RCC 7860 (cell line): ENCODE results near the gene TCP11.
A peak's percentile ranks its signal among the peaks of the same experiment; 100 is the strongest.
"Not testable (repeated sequence)": the region's sequence is repeated elsewhere in the genome, so short reads cannot be mapped to it uniquely, and the experiment has no call there.

Source experiments
- DNase-seq: peaks from one replicate; pipeline ENCODE4 v3.0.0-alpha.2; 2015; ENCODE audit warnings: low spot score
- FAIRE-seq: peaks from 2 replicates; lab custom pipeline; 2012; peaks lifted over from hg19 to GRCh38; lab: Jason Lieb, UNC

The TCP11 gene

DNA sequence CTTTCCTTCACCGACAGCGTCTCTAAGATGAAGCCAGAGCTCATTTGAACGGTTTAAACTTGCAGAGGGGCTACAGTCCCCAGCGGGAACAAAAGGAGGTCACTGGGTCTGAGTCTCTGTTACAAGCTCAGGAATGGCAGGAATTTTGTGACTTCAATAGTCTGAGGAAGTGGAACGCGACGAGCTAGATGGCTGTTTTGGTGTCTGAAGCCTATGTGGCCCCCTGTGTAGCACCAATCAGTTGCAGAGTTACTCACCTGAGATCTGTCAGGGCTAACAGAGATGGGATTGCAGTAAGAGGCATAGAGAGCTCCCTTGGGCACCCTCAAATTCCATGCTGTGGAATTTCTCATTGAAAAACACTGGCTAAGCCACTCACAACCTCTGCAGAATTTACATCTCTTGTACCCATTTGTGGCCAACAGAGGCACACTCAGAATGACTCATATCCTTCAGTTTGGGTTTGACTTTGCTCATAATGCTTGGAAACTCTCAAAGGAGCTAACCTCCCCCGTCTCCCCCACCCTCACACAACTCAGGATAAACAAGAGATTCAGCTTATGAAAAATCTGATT lies 7.1 kb upstream of the TCP11 start:
- peak; percentile 63 for DNase-seq
- no peak for FAIRE-seq

DNA sequence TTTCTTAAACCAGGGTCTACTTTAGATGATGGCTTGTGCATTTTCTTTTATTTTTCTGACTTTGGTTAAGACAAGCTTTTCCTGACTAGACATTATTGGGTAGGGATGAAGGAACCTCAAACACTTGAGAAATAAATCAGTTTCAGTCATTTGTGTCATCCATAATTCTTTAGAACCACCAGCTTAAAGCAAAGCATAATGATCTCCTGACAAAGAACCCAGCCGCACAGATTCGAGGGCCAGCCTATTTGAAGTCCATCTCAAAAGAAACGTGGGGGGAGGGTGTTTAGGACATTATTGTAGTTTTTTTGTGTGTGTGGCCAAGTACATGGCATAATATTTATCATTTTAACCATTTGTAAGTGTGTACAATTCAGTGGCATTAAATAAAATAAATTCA lies 6.3 kb upstream of the TCP11 start:
- FAIRE-seq (no peak), DNase-seq (no peak)

DNA sequence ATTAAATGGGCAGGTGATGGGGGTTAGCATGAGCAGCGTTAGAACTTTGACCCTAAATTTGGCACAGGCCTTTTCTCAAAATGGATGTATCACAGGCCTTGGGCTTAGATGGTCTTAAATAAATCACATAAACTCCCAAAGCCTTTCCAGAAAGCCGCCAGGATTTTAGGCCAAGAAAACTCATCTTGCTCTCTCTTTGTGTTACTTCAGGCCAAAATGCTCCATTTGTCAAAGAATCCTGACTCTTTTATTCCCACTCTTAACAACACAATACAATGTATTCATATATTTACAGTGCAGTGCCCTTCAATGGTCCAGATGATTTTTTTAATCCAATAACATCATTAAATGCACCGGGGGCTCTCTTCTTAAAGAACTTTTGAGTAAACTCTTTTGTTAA lies 5.9 kb upstream of the TCP11 start:
- no peak for FAIRE-seq

DNA sequence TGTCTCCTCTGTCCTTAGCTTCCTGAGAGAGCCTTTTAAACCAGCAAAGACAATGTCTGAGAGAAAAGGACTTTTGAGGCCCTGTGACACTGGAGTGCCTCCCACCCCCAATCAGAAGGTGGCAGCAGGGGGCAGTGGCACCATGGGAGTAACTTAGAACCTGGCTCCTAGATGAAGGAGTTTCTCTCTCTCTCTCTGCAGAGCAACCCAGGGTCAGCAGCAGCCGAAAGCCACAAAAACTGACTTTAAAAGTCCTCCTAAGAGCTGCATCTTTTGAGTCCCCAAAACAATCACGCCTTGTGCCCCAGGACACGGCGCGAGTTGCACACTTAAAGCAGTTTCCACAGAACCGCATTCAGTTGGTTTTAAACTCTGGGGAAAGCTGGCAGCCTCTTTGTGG lies 5.3 kb upstream of the TCP11 start:
- FAIRE-seq (no peak), DNase-seq (peak; percentile 27)

More for the DNA sequence above, 5.9 kb upstream of the TCP11 start:
- DNase-seq, result no peak

DNA sequence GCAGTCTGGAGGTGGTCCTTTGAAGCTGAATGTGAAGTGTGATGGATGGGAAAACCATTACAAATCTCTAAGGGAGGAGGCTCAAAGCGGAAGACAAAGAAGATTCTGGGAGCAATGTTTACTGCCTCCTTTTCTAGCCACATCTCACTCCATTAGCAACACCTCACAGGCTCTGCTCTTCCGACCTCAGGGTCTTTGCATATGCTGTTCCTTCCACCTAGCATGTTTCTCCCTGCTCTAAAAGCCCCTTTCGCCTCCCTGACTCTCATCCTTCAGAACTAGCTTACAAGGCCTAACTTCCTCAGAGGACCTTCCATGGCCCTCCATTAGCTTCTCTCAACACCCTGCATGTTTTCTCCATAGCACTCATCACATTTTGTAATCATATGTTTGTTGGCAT lies 4.6 kb upstream of the TCP11 start:
- DNase-seq (no peak), FAIRE-seq (no peak)

DNA sequence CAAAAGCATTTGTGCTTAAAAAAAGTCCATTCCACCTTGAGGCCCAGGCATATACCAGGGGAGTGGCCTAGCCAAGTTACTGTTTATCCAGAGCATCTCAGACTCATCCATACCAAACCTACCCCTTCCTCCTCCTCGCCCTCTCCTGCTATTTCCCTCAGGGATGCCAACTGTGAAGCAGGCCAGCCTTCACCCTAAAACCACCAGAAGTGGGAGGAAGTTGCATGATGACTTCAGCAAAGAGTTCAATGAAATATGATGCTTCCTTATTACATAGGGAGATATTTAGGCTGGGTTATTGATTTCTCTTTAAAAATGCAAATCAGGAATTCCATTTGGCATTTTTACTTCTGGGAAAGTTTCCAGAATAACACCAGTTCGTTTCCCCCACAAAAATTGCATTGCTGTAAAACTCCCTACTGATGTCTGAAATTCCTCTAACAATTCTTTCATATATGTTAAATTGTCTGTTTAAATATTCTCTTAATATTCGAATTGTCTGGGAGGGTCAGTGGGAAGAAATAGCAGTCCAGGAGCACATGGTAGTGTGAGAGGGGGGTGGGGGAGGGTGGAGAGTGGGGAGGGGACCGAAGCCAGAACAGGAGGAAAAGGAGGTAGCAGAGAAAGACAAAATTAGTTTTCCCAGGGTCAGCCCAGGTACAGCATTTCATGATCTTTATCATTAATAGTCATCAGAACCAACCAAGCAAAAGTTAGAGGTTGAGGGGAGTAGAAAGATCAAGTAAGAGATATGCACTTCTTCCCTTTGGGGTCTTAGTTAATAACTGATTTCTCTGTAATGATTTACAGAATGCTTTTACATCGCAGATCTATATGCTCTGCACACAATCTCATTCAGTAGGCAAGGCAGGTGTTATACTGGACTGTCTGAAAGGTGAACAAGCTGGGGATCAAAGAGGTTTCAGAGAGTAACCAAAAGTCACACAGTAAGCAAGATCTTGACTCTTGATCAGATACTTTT lies 1.7 kb upstream of the TCP11 start:
- DNase-seq (no peak), FAIRE-seq (no peak)

DNA sequence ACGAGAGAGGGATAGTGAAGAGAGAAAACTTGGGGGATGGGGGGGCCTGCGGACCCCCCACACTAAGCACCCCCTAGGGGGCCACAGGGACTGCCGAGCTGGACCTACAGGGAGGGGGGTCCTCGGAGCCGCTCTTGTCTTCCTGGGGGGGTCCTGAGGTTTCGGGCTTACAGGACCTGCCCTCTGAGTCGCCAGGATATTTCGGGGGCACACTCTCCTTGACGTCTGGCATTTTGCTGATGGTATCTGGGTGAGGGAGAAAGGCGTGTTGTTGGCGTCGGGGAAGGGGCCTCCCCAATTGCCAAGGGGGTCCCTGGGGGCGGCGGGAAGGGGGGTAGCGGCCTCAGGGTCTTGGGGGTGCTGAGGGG lies 516 bp downstream of the TCP11 start:
- DNase-seq (no peak), FAIRE-seq (no peak)

DNA sequence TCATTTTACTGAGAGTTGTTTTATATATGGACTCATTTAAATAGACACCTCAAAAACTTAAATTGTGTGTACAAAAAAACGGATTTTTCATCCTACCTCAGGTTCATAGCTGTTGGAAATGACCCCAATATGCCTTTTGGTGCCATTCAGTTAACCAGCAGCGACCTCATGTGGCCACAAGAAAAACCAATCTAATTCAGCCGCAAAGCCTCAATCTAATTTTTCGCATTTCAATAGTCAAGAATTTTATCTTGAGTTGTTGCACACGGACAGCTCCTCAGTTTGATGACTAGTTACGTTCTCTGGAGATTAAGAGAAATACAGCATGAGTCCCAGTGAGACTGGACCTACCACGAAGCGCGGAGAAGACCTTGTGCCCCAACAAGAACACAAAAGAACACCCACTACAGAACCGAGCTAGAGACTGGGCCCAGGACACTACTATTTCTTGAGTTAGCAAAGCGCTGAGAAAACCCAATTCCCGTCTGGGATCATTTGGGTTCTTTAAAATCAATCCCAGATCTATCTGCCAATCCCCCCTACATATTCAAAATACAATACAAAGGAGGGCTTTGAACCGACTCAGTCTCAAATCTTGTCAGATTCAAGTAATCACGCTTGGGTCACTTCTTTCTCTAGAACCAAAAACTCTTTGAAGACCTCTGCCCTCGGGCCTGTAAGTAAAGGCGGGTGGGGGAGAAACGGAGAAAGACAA lies 1.1 kb downstream of the TCP11 start:
- DNase-seq, result peak; percentile 43
- FAIRE-seq, result peak; percentile 67

DNA sequence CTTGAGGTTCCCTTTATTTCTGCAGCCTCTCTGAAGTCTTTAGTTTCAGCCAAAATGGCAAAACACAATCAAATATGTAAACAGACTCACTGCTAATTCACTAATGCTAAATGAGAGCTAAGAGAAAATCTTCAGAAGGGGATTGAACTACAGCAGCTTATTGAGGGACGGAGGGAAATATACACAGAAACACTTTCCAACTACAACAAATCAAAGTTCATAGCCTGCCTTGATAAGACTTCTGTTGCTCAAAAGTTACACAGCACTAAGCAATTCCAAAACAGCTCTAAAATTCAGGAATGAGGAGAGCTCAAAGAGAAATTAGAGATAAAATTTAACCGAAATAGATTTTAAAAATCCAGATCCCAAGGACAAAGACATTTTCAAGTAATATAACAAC lies 1.7 kb downstream of the TCP11 start:
- no peak for FAIRE-seq

DNA sequence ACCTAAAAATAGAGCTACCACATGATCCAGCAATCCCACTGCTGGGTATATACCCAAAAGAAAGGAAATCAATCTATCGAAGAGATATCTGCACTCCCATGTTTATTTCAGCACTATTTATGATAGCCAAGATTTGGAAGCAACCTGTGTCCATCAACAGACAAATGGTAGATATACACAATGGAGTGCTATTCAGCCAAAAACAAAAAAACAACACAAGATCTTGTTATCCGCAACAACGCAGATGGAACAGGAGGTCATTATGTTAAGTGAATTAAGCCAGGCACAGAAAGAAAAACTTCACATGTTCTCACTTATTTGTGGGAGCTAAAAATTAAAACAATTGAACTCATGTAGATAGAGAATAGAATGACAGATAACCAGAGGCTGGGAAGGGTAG lies 2.9 kb downstream of the TCP11 start:
- not testable (repeated sequence) for FAIRE-seq, DNase-seq

More for the DNA sequence above, 1.7 kb downstream of the TCP11 start:
- no peak for DNase-seq

DNA sequence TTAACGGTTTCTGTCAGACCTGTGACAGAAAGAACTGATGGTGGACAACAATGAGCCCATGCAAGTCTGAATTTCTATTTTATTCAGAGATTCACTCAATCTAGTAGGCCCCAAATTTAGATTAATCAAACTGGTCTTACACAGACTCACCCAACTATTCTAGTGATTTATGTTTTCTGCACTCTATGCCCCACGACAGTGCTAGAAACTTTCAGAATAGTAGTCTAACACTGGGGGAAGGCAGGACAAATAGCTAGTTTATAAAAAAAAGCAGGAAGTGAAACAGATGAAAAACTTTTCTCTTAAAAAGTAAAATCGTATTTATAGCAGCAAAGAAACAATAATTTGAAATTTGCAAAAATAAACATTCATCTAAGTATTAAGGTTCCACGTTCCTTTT lies 5.0 kb downstream of the TCP11 start:
- no peak for DNase-seq
- no peak for FAIRE-seq

DNA sequence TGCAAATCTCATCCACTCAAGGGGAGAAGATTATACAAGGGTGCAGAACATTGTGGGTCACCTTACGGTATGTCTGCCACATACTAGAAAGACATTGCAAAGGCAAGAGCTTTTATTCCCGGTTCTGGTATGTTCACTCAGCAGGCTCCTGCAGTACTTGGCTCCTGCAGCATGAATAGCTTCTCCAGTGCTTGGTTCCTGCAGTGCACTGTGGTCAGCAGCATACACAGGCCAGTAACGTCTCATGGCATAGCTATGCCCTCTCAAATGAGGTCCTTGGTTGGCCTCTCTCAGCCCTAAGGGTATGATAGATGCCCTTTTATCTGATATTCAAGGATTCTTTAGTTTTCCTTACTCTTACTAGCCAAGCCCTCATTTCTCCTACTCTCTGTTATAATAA lies 12.6 kb downstream of the TCP11 start:
- FAIRE-seq, result no peak
- no peak for DNase-seq

DNA sequence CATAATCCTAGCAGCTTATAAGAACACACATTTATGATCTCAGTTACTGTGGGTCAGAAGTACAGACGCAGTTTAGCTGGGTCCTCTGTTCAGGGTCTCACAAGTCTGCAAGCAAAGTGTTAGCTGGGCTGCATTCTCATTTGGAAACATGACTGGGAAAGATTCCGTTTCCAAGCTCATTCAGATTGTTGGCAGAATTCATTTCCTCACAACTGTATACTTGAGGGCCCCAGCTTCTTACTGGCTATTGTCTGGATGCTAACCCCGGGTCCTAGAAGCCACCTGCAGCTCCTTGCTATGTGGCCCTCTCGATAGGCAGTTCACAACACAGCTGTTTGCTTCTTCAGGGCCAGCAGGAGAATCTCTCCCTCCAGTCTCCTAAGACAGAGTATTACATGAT lies 13.1 kb downstream of the TCP11 start:
- DNase-seq, result no peak
- FAIRE-seq, result no peak

DNA sequence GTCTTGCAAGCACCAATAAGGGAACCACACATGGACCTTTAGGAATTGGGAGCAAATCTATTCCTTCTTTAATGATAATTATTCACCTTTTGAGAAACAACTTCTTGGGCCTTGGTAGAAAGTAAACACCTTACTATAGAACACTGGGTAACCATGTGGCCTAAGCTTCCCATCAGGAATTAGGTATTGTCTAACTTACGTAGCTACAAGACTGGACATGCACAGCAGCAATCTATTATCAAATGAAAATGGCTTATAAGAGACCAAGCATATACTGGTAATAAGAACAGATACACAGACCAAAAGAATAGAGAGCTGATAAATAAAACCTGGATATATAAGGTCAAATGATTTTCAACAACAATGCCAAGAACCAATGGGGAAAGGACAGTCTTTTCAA lies 16.8 kb downstream of the TCP11 start:
- no peak for DNase-seq
- FAIRE-seq, result no peak

DNA sequence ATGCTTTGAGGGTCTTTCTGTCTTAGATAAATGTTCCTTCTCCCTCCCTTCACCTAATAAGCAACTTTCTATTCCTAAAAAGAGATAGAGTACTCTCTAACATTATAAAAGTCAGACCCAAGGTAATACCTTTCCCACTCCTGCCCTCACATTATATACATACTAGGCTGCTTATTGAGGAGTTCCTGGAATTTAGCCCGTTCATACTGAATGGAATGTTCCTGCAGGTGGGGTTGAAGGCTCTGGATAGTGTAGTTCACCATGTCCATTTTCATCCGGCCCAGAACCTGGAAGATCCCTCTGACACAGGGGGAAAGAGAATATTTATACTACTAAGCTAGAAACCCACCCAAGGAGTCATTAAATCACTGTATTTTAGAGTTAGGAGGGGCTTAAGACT lies 20.4 kb downstream of the TCP11 start:
- DNase-seq (no peak), FAIRE-seq (no peak)

DNA sequence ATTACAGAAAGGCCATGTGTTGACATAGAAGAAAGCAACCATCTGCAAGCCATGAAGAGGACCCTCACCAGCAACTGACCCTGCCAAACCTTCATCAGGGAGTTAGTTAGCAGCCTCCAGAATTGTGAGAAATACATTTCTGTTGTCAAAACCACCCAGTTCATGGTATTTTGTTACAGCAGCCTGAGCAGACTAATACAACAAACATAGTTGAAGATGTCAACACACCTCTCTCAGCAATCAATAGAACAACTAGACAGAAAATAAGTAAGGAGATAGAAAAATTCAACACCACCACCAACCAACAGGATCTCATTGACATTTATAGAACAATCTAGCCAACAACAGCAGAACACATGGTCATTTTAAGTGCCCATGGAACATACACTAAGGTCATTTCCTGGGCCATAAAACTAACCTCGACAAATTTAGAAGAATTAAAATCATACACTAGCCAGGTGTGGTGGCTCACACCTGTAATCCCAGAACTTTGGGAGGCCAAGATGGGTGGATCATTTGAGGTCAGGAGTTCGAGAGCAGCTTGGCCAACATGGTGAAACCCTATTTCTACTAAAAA lies 32.7 kb downstream of the TCP11 start:
- DNase-seq, result no peak
- FAIRE-seq, result no peak

DNA sequence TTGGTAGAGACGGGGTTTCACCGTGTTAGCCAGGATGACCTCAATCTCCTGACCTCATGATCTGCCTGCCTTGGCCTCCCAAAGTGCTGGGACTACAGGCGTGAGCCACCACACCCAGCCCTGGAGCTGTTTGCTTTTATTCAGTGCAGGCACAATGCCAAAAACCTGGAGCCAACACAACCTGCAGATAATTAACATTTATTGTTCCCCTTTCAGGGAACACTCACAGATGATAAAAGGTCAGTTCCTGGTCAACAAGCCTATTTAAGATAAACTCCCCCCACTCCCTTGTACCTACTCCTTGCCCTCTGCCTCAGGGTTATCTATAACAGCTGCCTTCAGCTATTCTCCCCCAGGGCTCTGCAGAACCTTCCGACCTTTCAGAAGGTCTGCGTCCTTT lies 33.4 kb downstream of the TCP11 start:
- DNase-seq, FAIRE-seq: not testable (repeated sequence)

DNA sequence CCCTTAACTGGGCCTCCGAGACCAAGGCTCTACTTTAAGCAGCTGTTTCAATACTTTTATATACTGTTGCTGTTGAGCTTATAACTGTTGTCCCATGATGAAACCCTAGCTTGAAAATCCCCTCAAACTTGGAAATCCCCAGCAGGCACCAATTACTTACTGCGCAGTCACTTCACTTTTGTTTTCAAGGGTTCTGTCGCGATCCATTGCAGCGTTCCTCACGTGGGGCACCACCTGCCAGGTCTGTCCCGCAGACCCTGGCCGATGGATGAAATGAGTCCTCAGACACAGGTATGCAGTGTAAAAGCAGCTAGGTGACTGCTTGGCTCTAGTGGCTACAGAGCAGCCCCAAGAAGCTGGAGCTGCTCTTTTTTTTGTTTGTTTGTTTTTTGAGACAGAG lies 33.9 kb downstream of the TCP11 start:
- not testable (repeated sequence) for FAIRE-seq

DNA sequence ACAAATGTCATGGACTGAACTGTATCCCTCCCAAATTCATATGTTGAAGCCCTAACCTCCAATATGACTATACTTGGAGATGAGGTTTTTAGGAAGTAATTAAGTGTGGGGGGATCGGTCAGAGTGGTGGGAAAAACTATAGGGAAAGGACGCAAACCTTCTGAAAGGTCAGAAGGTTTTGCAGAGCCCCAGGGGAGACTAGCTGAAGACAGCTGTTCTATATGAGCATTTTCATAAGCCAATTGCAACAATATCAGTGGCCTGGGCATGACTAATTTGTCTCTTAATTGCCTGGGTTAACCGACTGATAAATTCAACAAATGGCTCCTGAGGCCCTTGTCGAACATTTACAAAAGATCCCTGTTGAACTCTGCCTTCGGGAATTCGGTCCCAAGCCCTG lies 35.1 kb downstream of the TCP11 start:
- FAIRE-seq, DNase-seq: not testable (repeated sequence)

More for the DNA sequence above, 33.9 kb downstream of the TCP11 start:
- not testable (repeated sequence) for DNase-seq

DNA sequence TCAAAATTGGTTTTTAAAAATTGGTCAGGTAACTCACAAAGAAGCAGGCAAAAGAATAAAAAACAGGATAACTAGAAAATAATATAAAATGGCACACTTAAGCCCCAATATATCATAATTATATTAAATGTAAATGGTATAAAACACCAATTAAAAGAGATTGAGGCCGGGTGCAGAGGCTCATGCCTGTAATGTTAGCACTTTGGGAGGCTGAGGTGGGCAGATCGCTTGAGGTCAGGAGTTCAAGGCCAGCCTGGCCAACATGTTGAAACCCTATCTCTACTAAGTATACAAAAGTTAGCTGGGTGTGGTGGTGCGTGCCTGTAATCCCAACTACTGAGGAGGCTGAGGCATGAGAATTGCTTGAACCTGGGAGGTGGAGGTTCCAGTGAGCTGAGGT lies 36.1 kb downstream of the TCP11 start:
- FAIRE-seq (no peak), DNase-seq (no peak)

DNA sequence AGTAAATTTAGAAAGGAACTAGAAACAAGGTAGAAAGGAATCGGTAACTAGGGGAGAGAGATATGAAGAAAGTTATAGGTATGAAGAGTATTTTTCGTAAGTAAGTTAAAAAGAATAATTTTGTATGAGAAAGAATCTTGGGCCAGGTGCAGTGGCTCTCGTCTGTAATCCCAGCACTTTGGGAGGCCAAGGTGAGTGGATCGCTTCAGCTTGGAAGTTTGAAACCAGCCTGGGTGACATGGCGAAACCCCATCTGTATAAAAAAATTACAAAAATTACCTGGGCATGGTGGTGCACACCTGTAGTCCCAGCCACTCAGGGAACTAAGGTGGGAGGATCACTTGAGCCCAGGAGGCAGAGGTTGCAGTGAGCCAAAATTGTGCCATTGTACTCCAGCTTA lies 42.0 kb downstream of the TCP11 start:
- FAIRE-seq (no peak), DNase-seq (no peak)
